ENCODE results near the gene CMSS1.

Gene CMSS1

DNA sequence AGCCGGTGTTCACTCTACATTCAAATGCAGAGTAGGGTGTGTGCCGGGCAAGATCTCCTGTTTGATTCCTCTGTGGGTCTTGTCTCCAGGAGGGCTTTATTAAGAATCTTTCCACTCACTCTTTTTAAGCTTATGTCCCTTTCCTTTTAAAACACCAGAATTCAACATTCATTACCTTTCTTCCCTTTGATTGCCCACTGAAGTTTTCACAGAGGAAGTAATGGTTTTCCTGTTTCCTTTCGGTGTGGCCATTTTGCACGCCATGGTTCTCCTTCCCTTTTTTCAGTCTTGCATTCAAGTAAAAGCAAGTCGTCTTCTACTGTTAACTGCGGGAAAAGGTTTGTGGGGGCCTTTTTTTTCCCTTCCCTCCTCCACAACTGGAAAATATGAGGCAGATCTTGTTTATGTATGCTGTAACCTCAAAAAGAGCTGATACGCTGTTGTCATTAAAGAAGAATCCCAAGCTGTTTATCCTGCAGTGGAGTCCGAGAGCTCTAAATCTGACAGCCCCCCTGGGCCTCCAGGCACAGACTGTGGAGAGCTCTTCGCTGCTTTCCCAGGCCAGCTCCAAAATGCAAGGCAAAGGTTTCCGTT, 256.1 kb downstream of the CMSS1 start:
- TF ChIP-seq, protein P1, sequence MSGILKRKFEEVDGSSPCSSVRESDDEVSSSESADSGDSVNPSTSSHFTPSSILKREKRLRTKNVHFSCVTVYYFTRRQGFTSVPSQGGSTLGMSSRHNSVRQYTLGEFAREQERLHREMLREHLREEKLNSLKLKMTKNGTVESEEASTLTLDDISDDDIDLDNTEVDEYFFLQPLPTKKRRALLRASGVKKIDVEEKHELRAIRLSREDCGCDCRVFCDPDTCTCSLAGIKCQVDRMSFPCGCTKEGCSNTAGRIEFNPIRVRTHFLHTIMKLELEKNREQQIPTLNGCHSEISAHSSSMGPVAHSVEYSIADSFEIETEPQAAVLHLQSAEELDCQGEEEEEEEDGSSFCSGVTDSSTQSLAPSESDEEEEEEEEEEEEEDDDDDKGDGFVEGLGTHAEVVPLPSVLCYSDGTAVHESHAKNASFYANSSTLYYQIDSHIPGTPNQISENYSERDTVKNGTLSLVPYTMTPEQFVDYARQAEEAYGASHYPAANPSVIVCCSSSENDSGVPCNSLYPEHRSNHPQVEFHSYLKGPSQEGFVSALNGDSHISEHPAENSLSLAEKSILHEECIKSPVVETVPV (CRISPR knock-in tag; IDR thresholded peaks at IDR 0.05) = no peak
- TF ChIP-seq ZNF70 (CRISPR knock-in tag; IDR thresholded peaks at IDR 0.05) (no peak), PPARA (CRISPR knock-in tag; IDR thresholded peaks at IDR 0.05; ENCODE audit: borderline replicate concordance) (no peak), GLIS3 (CRISPR knock-in tag; IDR thresholded peaks at IDR 0.05) (no peak), ZC3H10 (CRISPR knock-in tag; IDR thresholded peaks at IDR 0.05) (no peak), ESRRG (CRISPR knock-in tag; IDR thresholded peaks at IDR 0.05) (no peak), ZFP3 (CRISPR knock-in tag; IDR thresholded peaks at IDR 0.05) (no peak), BACH2 (CRISPR knock-in tag; IDR thresholded peaks at IDR 0.05; ENCODE audit: borderline replicate concordance) (no peak), RARB (CRISPR knock-in tag; IDR thresholded peaks at IDR 0.05) (no peak)
- no peak for ATAC-seq

- no peak for ATAC-seq
- TF ChIP-seq RARB (CRISPR knock-in tag; IDR thresholded peaks at IDR 0.05) (no peak), ZC3H10 (CRISPR knock-in tag; IDR thresholded peaks at IDR 0.05) (no peak), TCF4 (CRISPR knock-in tag; IDR thresholded peaks at IDR 0.05; ENCODE audit: borderline replicate concordance) (no peak), PPARA (CRISPR knock-in tag; IDR thresholded peaks at IDR 0.05; ENCODE audit: borderline replicate concordance) (no peak), TOX (CRISPR knock-in tag; IDR thresholded peaks at IDR 0.05; ENCODE audit: borderline replicate concordance) (no peak), CSDC2 (CRISPR knock-in tag; IDR thresholded peaks at IDR 0.05) (no peak), POU6F1 (CRISPR knock-in tag; IDR thresholded peaks at IDR 0.05; ENCODE audit: borderline replicate concordance, low read depth) (no peak), ZFP30 (CRISPR knock-in tag; IDR thresholded peaks at IDR 0.05) (no peak), BACH2 (CRISPR knock-in tag; IDR thresholded peaks at IDR 0.05; ENCODE audit: borderline replicate concordance) (no peak), OSR1 (CRISPR knock-in tag; IDR thresholded peaks at IDR 0.05) (no peak), ZNF70 (CRISPR knock-in tag; IDR thresholded peaks at IDR 0.05) (no peak), ZNF8 (CRISPR knock-in tag; IDR thresholded peaks at IDR 0.05) (no peak)
- TF ChIP-seq, protein P1 (CRISPR knock-in tag; IDR thresholded peaks at IDR 0.05) = no peak
- TF ChIP-seq, protein P2, sequence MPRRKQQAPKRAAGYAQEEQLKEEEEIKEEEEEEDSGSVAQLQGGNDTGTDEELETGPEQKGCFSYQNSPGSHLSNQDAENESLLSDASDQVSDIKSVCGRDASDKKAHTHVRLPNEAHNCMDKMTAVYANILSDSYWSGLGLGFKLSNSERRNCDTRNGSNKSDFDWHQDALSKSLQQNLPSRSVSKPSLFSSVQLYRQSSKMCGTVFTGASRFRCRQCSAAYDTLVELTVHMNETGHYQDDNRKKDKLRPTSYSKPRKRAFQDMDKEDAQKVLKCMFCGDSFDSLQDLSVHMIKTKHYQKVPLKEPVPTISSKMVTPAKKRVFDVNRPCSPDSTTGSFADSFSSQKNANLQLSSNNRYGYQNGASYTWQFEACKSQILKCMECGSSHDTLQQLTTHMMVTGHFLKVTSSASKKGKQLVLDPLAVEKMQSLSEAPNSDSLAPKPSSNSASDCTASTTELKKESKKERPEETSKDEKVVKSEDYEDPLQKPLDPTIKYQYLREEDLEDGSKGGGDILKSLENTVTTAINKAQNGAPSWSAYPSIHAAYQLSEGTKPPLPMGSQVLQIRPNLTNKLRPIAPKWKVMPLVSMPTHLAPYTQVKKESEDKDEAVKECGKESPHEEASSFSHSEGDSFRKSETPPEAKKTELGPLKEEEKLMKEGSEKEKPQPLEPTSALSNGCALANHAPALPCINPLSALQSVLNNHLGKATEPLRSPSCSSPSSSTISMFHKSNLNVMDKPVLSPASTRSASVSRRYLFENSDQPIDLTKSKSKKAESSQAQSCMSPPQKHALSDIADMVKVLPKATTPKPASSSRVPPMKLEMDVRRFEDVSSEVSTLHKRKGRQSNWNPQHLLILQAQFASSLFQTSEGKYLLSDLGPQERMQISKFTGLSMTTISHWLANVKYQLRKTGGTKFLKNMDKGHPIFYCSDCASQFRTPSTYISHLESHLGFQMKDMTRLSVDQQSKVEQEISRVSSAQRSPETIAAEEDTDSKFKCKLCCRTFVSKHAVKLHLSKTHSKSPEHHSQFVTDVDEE (CRISPR knock-in tag; IDR thresholded peaks at IDR 0.05) = no peak
- TF ChIP-seq, protein P3, sequence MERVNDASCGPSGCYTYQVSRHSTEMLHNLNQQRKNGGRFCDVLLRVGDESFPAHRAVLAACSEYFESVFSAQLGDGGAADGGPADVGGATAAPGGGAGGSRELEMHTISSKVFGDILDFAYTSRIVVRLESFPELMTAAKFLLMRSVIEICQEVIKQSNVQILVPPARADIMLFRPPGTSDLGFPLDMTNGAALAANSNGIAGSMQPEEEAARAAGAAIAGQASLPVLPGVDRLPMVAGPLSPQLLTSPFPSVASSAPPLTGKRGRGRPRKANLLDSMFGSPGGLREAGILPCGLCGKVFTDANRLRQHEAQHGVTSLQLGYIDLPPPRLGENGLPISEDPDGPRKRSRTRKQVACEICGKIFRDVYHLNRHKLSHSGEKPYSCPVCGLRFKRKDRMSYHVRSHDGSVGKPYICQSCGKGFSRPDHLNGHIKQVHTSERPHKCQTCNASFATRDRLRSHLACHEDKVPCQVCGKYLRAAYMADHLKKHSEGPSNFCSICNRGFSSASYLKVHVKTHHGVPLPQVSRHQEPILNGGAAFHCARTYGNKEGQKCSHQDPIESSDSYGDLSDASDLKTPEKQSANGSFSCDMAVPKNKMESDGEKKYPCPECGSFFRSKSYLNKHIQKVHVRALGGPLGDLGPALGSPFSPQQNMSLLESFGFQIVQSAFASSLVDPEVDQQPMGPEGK (CRISPR knock-in tag; IDR thresholded peaks at IDR 0.05; ENCODE audit: borderline replicate concordance) = no peak
These were observed 257.5 kb downstream of the CMSS1 start for GRCh38 chr3:100075196-100075595.

DNA sequence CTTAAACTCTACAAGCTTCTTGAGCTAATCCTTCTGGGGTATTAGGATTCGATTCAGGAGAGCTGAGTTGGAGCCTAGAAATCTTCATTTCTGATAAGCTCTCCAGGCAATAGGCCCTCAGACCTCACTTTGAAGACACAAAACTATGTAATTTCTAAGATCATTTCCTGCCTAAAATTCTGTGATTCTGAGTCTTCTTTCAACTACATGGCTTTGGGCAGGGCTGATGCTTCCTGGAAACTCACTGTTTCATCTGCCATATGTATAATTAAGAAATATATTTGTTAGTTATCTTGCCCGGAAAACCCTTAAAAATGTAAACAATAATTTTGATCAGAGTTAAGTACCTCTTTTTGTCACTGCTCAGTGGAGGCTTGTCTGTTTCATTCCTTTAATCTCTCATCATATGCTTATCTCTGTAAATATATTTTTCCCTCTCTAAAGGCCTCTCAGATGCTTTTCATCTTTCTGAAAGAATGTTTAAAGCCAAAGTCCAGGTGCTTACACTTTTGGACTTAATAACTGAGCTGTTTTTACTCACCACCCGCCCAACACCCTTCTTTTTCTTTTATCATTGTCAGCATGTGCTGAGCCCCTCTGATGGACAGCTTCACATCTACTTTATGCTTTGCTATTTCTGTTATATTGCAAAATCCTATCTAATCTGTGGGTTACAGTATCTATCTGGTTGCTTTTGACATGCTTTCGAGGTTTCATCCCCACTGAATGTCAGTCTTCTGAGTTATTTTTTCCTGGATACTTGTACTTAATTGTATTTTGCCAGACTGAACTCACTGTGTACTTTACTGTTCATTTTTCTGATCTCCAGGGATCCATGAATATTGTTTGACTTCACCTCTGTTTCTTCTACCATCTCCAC, 258.4 kb downstream of the CMSS1 start:
- no peak for ATAC-seq
- TF ChIP-seq PPARA (CRISPR knock-in tag; IDR thresholded peaks at IDR 0.05; ENCODE audit: borderline replicate concordance) = no peak
- no peak for TF ChIP-seq BACH2 (CRISPR knock-in tag; IDR thresholded peaks at IDR 0.05; ENCODE audit: borderline replicate concordance)
- TF ChIP-seq, protein P2 (CRISPR knock-in tag; IDR thresholded peaks at IDR 0.05) = no peak
- TF ChIP-seq ZNF70 (CRISPR knock-in tag; IDR thresholded peaks at IDR 0.05) = no peak
- TF ChIP-seq, protein P3 (CRISPR knock-in tag; IDR thresholded peaks at IDR 0.05; ENCODE audit: borderline replicate concordance) = no peak
- TF ChIP-seq RARB (CRISPR knock-in tag; IDR thresholded peaks at IDR 0.05) = no peak
- no peak for TF ChIP-seq ESRRG (CRISPR knock-in tag; IDR thresholded peaks at IDR 0.05)
- no peak for TF ChIP-seq TCF4 (CRISPR knock-in tag; IDR thresholded peaks at IDR 0.05; ENCODE audit: borderline replicate concordance)
- no peak for TF ChIP-seq ZFP30 (CRISPR knock-in tag; IDR thresholded peaks at IDR 0.05)

All from SK-N-SH treated with all-trans-retinoic acid at 6 μM for 48 hours (cell line).